GM21825 (cell line): ENCODE results near the gene TEX29.

Experiments used
- ATAC-seq: cut with Tn5 transposase; IDR thresholded peaks from one replicate; pipeline ENCODE4 v1.9.1; 2021; ENCODE audit warnings: mild to moderate bottlenecking, moderate library complexity; ENCODE audit not compliant: unreplicated experiment

TEX29 gene

GRCh38 chr13:111289251-111289650, 31.2 kb upstream of the TEX29 start:
- no peak for ATAC-seq

DNA sequence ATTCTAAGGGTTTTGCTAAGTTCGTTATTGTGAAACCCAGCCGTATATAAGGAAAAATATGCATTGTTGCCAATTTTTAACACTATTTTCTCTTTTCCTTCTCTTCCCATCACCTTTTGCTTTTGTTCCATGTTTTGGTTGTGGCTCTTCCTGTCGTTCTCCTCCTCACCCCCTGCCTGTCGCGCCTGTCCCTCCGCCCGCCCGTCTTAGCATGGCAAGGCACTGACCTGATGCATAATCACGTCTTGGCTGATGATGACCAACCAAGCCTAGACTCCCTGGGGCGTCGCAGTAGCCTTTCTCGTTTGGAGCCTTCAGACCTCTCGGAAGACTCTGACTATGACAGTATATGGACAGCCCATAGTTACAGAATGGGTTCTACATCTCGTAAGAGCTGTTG, 28.5 kb upstream of the TEX29 start:
- ATAC-seq = no peak

DNA sequence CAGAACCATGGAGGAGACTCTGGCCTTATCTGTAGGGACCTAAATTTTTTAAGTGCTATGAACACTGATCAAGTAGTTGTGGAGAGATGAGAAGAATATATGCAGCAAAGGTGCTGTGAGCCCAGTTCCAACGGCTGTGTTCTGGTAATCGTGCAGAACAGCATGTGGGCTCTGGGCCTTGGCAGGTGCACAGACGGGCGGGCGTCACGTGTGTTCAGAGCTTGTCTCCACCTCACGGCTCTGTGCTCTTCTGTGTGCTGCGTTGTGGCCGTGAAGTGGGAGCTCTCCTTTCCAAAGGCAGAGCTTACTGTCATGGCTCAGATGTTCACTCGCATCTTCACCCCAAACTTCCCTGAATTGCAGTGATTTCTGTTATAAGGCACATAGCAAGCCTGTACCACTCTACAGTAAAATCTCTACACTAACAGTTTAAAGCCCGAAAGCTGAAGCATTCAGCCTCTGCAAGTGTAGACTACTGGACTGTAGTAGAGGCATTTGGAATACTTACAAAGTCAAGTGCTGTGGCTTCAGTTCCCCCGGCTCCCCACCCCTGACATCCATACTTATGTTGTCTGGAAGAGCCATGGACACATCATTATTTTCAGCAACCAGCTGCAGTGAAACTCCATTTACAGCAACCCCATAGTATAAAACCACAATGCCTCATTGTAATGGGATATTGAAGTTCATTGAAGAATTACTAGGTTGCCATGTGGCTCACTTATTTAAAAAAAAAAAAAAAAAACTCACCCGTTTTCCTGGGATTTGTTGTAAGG, 27.5 kb upstream of the TEX29 start:
- ATAC-seq = no peak

- ATAC-seq = no peak
Observed at GRCh38 chr13:111295886-111296285, 24.6 kb upstream of the TEX29 start.

GRCh38 chr13:111296417-111296816, 24.0 kb upstream of the TEX29 start:
- no peak for ATAC-seq

- no peak for ATAC-seq
Observed at GRCh38 chr13:111298214-111298975, 22.0 kb upstream of the TEX29 start.

- no peak for ATAC-seq
Observed at GRCh38 chr13:111302045-111302726, 18.3 kb upstream of the TEX29 start.

- no peak for ATAC-seq
Observed at GRCh38 chr13:111303559-111303958, 16.9 kb upstream of the TEX29 start.

DNA sequence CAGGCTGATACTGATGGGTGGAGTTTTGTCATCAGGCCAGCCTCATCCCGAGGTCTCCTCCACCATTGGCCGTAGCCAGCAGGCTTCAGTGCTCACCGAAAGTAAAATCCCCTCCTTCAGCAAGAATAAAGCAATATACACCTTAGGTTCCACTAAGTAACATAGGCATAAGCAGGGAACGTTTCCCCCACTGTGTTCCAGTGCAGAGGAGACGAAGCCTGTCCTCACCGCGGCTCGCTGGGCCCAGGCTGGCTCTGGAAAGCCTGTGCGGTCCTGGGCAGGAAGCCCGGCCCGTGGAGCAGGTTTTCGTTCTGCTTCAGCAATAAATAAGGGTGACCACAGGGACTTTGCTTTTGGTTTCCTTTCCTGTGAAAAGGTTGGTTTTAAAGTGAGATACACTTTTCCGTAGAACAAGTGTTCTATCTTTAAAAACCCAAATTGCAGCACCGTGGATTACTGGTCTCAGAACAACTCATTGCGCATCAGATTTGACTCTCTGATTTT, 16.3 kb upstream of the TEX29 start:
- peak; percentile 84 for ATAC-seq

DNA sequence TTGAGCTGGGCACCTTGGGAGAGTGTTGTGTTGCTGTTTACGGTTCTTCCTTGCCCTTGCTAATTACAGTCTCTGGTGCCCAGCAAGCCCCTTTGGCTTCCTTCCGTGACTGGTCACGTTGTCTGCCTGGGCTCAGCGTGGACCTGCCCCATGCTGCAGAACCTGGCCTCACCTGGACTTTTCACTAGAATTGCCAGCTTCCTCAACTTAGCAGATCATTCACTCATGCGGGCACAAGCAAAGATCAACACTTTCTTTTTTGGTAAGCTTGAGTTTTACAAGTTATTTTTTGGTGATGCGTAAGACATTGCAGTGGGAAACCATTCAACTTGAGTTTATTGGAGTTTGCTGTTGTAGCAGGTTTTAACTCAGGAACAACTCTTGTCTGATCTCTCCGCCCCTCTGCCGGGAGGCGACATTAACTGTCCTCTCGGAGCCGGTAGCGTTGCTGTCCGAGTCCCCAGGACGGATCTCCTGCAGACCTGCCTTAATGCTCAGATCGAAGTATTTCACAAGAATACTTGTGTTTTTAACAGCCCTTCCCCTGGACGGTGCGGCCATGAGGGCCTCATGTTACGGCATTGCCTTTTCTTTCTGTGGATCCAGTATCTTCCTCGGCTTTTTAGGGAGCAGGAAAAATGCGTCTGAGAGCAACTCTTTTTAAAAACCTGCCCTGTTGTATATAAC, 15.7 kb upstream of the TEX29 start:
- ATAC-seq = peak; percentile 32

DNA sequence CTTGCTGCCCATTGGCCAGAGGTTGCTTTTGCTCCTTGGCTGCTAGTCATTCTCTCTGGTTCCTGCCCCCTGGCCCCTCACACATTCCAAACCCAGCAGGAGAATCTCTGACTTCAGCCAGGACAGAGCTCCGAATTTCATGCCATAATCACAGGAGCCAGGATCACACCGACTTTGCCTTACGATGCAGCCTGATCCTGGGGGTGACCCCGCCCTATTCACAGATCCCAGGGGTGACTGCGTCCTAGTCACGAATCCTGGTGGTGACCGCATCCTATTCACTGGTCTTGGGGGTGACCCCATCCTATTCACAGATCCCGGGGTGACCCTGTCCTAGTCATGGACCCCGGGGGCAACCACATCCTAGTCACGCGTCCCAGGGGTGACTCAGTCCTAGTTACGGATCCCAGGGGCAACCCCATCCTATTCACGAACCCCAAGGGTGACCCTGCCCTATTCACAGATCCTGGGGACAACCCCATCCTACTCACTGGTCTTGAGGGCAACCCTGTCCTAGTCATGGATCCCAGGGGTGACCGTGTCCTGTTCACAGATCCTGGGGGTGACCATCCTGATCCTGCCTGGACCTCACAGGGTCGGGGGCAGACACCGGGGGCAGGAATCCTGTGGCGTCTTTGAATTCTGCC, 7.4 kb upstream of the TEX29 start:
- no peak for ATAC-seq

DNA sequence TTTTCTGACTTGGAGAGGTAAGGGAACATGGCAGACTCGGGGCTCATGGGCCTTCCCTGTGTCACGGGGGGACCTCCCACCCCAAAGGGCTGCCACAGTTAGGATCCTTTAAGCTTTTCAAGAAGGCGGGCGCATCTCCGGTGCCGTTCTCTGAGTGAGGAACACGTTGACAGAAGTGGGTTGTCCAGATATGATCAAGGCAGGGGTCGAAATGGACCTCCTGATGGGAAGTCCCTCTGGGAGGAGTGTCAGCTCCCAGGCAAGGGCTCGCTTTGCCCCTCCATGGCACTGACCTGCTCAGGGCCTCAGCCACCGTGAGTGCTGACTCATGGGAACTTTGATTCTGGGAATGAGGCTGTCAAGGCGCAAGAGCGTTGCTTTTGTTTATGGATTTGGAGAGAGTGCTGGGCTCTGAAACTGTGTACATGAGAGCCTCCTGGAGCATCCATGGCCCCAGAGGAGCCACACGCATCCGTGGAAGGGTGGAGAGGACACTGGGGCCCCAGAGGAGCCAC, 6.5 kb upstream of the TEX29 start:
- ATAC-seq = no peak

DNA sequence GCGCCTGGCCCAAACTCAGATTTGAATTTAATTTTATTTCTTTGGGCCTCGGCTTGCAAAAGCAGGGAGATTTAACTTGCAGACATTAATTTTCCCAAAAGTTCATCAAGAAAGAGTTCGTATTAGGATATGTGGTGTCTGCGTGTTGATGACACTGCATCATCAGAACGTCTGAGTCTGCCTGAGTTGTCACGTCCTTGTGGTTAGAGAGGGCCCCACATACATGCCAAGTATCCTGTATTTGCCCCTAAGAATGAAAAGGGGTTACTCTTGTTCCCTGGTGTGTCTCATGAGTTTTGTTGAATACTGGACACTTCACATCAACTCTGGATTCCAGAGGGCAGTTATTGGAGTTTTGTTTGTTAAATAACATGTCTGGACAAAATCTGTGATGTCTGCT, 5.6 kb upstream of the TEX29 start:
- no peak for ATAC-seq

DNA sequence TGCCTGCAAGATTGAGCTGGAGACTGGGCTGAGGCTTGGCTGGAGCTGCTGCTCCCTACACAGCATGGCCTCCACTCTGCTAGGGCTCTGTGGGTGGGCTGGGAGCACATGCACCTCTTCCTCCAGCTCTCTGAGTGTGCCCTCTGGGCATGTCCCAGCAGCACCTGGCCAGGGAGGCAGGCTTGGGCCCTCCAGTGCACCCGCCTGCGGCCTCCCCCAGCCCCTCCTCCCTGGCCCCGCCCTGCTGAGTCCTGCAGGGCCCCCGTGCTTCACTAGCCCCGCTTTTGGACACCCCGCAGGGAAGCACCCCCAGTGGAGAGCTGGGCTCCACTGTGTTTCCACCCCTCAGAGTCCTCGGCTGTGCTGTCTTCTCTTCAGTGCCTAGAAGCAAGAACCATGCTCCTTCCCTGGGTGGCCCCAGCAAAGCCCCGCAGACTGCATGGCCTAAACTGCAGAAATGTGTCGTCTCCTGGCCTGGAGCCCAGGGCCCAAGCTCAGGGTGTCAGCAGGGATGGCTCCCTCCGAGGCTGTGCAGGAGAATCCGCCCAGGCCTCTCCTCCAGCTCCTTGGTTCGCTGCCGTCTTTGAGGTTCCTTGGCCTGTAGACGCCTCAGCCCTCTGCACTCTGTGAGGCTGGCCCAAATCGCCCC, 5.0 kb upstream of the TEX29 start:
- ATAC-seq = no peak

DNA sequence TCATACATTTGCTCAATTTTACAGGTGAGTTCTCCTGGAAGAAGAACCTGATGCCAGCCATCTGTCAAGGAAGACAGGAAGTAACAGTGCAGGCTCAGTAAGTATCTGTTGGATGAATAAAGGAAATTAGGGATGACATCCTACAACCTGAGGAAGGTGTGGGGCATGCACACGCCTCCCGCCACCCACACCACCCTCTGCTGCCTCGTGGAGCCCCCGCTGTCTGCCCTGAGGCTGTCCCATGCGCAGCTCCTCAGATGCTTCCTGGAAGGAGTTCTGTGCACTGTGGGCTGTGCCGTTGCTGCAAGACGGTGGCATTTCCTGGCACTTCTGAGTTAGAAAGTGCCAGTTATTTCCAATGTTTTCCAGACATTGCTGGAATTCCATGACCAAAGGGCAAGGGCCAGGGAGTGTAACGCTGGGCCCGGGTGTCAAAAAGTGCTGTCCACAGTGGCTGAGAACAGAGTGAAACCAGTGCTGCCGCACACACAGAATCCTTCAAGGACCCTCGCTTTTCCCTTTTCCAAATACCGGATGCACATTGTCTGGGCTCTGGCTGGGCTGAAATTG, 4.2 kb upstream of the TEX29 start:
- no peak for ATAC-seq

DNA sequence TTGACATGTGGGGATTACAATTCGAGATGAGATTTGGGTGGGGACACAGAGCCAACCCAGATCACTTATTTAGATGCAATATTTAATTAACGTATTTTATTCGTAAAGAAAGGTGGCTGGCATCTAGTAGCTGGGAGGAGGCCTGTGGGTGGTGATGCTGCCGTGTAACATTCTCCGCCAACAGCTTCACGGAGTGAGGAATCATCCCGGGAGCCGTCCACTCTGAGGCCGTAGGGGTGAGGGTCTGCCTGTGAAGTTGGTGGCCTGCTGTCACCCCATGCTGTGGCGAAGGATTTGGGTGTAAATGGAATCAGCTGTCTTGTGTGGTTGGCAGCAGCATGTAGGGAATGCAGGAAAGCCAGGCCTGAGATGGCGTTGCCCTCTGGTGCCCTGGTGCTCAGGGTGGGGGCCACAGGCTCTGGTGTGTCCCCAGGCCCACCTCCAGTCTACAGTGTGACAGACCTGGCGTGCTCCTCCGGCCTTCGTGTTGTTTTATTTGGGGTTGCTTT, 3.3 kb upstream of the TEX29 start:
- ATAC-seq = no peak

GRCh38 chr13:111317571-111318345, 2.7 kb upstream of the TEX29 start:
- ATAC-seq = no peak

DNA sequence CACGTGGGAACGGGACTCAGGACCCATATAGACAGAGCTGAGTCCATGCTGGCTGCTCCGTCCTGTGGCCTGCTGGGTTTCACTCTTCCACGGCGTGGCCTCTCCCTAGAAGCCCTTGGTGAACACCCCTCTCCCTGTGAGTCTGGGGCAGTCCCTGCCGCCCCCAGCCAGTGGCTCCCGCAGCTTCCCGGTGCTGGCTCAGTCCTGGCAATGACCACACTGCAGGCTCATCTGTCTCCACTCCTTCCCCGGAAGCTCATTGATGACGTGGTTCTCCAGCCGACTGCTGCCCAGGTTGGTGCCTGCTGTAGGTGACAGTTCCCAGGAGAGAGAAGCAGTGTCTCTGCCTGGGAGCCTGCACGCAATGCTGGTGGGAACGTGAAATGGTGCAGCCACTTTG, 2.1 kb upstream of the TEX29 start:
- no peak for ATAC-seq

- ATAC-seq = no peak
Observed at GRCh38 chr13:111319521-111319920, 921 bp upstream of the TEX29 start.
